Tibial artery (tissue), 4 donors: ENCODE data around the gene ELF5.

Experiments
- DNase-seq, 2 donors: peaks; one replicate each; pipeline ENCODE4 v3.0.0-alpha.2; 2019
- H3K27ac ChIP-seq, 2 donors: fragments of 200-600 bp; sonication (generic) in 1 of 2; 1 replicate in 1 of 2; 2 replicates in 1 of 2; pipeline ENCODE4 v1.5.1; 2018 to 2019; ENCODE audit warnings: mild to moderate bottlenecking in 1 of 2
- H3K27me3 ChIP-seq, 2 donors: fragments of 200-600 bp; sonication (generic) in 1 of 2; one replicate each; pipeline versions ENCODE4 v1.5.1 to v1.6.0; 2016 to 2019
- H3K36me3 ChIP-seq, 3 donors: fragments of 200-600 bp; sonication (generic) in 2 of 3; one replicate each; pipeline ENCODE4 v1.5.1; 2016 to 2019; ENCODE audit warnings: mild to moderate bottlenecking in 2 of 3
- H3K4me1 ChIP-seq, 4 donors: fragments of 200-600 bp; sonication (generic) in 2 of 4; 1 replicate in 3 of 4; 2 replicates in 1 of 4; pipeline ENCODE4 v1.5.1; 2016 to 2019
- H3K4me3 ChIP-seq, 2 donors: fragments of 200-600 bp; sonication (generic) in 1 of 2; 1 replicate in 1 of 2; 2 replicates in 1 of 2; pipeline ENCODE4 v1.5.1; 2018 to 2019; ENCODE audit warnings: mild to moderate bottlenecking in 2 of 2
- H3K9me3 ChIP-seq, 3 donors: fragments of 200-600 bp; sonication (generic) in 1 of 3; one replicate each; pipeline ENCODE4 v1.5.1; 2016 to 2019
- CTCF ChIP-seq, 2 experiments: fragments of 200-600 bp in 1 of 2; fragments of 450-650 bp in 1 of 2; IDR thresholded peaks; one replicate each; pipeline ENCODE4 v1.5.1; 2017 to 2019; ENCODE audit warnings: antibody characterized with exemption in 2 of 2, mild to moderate bottlenecking in 1 of 2, moderate library complexity in 1 of 2
- intact Hi-C: fragments of 100-400 bp; cut with DNase I; formaldehyde crosslinking; loops from one replicate; pipeline ENCODE4 v1.15.0; 2023; ENCODE audit warnings: low total_unique reads

The ELF5 gene

GRCh38 chr11:34513682-34514449, at the start of gene ELF5:
ELF5 (minus strand) TSS chr11:34513794; CDS start chr11:34505749, 8,045 bp downstream.
- no peaks in the 10 kb centered on the region for H3K9me3 ChIP-seq
- no peak for DNase-seq
- no peaks in the 10 kb centered on the region for H3K27me3 ChIP-seq
- H3K27ac ChIP-seq: no peak within 1 kb of the TSS
- no peaks in the 10 kb centered on the region for H3K4me1 ChIP-seq
- intact Hi-C loops: no loop called here
- H3K36me3 ChIP-seq: no peaks in the 10 kb centered on the region
- TF ChIP-seq CTCF (IDR thresholded peaks at IDR 0.05): no peak
- H3K4me3 ChIP-seq: no peak within 1 kb of the TSS

- Histone ChIP-seq H3K27ac (no peak overlapping the region), H3K27me3 (peaks cover 0 to 5% of the 10 kb centered on the region in 2 donors), H3K4me1 (no peaks in the 10 kb centered on the region), H3K9me3 (no peaks in the 10 kb centered on the region), H3K36me3 (no peaks in the 10 kb centered on the region), H3K4me3 (no peak overlapping the region)
- DNase-seq: no peak
- no peak for TF ChIP-seq CTCF (IDR thresholded peaks at IDR 0.05)
- intact Hi-C loops: no loop called here
These were observed 49.4 kb upstream of the ELF5 start for GRCh38 chr11:34562976-34563375.

- Histone ChIP-seq H3K27ac (no peak overlapping the region), H3K27me3 (peaks cover 0 to 8% of the 10 kb centered on the region in 2 donors), H3K9me3 (no peaks in the 10 kb centered on the region), H3K4me3 (no peak overlapping the region), H3K4me1 (no peaks in the 10 kb centered on the region), H3K36me3 (no peaks in the 10 kb centered on the region)
- no peak for DNase-seq
- TF ChIP-seq CTCF (IDR thresholded peaks at IDR 0.05): no peak
- intact Hi-C loops: no loop called here
These were observed 46.9 kb upstream of the ELF5 start for GRCh38 chr11:34560511-34560910.

- Histone ChIP-seq H3K27ac (no peak overlapping the region), H3K4me1 (no peaks in the 10 kb centered on the region), H3K9me3 (no peaks in the 10 kb centered on the region), H3K4me3 (no peak overlapping the region), H3K27me3 (peaks cover 0 to 8% of the 10 kb centered on the region in 2 donors), H3K36me3 (no peaks in the 10 kb centered on the region)
- intact Hi-C loops: no loop called here
- DNase-seq: no peak
- no peak for TF ChIP-seq CTCF (IDR thresholded peaks at IDR 0.05)
These were observed 45.1 kb upstream of the ELF5 start for GRCh38 chr11:34558673-34559072.

- DNase-seq: no peak
- Histone ChIP-seq H3K4me1 (no peaks in the 10 kb centered on the region), H3K36me3 (no peaks in the 10 kb centered on the region), H3K9me3 (no peaks in the 10 kb centered on the region), H3K4me3 (no peak overlapping the region), H3K27ac (no peak overlapping the region), H3K27me3 (peaks cover 0 to 8% of the 10 kb centered on the region in 2 donors)
- TF ChIP-seq CTCF (IDR thresholded peaks at IDR 0.05): no peak
- intact Hi-C loops: no loop called here
These were observed 44.6 kb upstream of the ELF5 start for GRCh38 chr11:34558211-34558610.
